Neutrophil (primary cell): ENCODE data around the gene EYA3.

Experiments
- H3K27ac ChIP-seq: fragments of 200-600 bp; sonication (generic); 2 replicates; pipeline ENCODE4 v1.5.1; 2016; ENCODE audit warnings: mild to moderate bottlenecking, moderate library complexity
- H3K27me3 ChIP-seq: fragments of 200-600 bp; sonication (generic); 2 replicates; pipeline ENCODE4 v1.6.0; 2016; ENCODE audit warnings: mild to moderate bottlenecking
- H3K36me3 ChIP-seq: fragments of 200-600 bp; sonication (generic); 2 replicates; pipeline ENCODE4 v1.5.1; 2017
- H3K4me1 ChIP-seq, 2 experiments: fragments of 200-600 bp in 1 of 2; sonication (generic) in 1 of 2; 1 replicate in 1 of 2; 2 replicates in 1 of 2; pipeline versions ENCODE4 v1.5.1 to v1.6.1; 2013 to 2016; ENCODE audit warnings: low read depth in 1 of 2, low read length in 1 of 2, mild to moderate bottlenecking in 1 of 2, moderate library complexity in 1 of 2; ENCODE audit not compliant: control insufficient read depth in 1 of 2, insufficient read depth in 1 of 2
- H3K4me3 ChIP-seq, 2 experiments: fragments of 200-600 bp in 1 of 2; sonication (generic) in 1 of 2; 1 replicate in 1 of 2; 2 replicates in 1 of 2; pipeline ENCODE4 v1.5.1; 2013 to 2016; ENCODE audit warnings: low read depth in 1 of 2, low read length in 1 of 2, mild to moderate bottlenecking in 1 of 2, moderate library complexity in 1 of 2
- H3K9me3 ChIP-seq: fragments of 200-600 bp; sonication (generic); 2 replicates; pipeline ENCODE4 v1.5.1; 2016
- TF ChIP-seq, protein P1 (sequence below): fragments of 200-600 bp; sonication (generic); IDR thresholded peaks from 2 replicates; pipeline ENCODE4 v1.5.1; 2016; ENCODE audit warnings: antibody characterized with exemption

Gene EYA3, protein sequence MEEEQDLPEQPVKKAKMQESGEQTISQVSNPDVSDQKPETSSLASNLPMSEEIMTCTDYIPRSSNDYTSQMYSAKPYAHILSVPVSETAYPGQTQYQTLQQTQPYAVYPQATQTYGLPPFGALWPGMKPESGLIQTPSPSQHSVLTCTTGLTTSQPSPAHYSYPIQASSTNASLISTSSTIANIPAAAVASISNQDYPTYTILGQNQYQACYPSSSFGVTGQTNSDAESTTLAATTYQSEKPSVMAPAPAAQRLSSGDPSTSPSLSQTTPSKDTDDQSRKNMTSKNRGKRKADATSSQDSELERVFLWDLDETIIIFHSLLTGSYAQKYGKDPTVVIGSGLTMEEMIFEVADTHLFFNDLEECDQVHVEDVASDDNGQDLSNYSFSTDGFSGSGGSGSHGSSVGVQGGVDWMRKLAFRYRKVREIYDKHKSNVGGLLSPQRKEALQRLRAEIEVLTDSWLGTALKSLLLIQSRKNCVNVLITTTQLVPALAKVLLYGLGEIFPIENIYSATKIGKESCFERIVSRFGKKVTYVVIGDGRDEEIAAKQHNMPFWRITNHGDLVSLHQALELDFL

DNA sequence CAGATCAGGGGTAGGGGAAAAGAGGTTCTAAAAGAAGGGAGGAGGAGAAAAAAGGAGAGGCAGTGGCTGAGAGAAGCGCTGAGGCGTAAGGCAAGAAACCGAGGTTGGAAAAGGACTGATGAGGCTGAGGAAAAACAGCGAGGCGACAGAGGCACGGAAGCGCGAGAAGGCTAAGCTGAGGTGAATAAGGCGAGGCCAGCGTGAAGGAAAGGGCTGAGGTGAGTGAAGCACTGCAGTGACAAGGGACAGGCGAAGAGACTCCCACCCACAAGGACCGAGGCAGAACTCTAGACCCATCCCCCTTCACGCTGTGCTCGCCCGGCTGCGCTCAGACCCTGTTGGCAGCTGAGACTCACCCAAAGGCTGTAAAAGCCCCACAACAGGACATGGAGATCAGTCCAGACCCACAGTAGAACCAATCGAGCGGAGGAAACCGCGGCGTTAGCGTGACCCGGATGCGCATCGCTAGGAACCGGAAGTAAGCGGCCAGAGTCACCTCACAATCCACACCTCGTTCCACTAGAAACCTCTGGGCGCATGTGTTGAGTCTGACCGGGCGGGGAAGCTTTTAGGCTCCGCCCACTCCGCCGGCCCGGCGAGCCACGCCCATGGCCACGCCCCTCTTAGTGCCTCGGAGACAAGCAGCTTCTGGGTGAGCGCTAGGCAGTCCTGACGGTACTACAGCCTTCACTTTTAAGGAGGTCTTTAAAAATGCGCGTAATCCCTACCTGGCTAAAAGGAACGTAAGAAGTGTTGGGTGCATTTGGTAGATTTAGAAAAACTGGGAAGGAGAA, at the start of gene EYA3:
EYA3 (minus strand) TSS at position 443 of the 794 bp plus-strand sequence. CDS start 30,584 bp downstream, outside the sequence.
- H3K36me3 ChIP-seq, result no peaks in the 10 kb centered on the region
- peak within 1 kb of the TSS; percentile 81 for H3K4me3 ChIP-seq
- peak within 1 kb of the TSS; percentile 90 for H3K27ac ChIP-seq
- H3K9me3 ChIP-seq, result no peaks in the 10 kb centered on the region
- H3K4me1 ChIP-seq, result peaks cover 30 to 34% of the 10 kb centered on the region in 2 experiments
- TF ChIP-seq, protein P1, sequence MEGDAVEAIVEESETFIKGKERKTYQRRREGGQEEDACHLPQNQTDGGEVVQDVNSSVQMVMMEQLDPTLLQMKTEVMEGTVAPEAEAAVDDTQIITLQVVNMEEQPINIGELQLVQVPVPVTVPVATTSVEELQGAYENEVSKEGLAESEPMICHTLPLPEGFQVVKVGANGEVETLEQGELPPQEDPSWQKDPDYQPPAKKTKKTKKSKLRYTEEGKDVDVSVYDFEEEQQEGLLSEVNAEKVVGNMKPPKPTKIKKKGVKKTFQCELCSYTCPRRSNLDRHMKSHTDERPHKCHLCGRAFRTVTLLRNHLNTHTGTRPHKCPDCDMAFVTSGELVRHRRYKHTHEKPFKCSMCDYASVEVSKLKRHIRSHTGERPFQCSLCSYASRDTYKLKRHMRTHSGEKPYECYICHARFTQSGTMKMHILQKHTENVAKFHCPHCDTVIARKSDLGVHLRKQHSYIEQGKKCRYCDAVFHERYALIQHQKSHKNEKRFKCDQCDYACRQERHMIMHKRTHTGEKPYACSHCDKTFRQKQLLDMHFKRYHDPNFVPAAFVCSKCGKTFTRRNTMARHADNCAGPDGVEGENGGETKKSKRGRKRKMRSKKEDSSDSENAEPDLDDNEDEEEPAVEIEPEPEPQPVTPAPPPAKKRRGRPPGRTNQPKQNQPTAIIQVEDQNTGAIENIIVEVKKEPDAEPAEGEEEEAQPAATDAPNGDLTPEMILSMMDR, result peak; percentile 64
- H3K27me3 ChIP-seq, result no peaks in the 10 kb centered on the region

DNA sequence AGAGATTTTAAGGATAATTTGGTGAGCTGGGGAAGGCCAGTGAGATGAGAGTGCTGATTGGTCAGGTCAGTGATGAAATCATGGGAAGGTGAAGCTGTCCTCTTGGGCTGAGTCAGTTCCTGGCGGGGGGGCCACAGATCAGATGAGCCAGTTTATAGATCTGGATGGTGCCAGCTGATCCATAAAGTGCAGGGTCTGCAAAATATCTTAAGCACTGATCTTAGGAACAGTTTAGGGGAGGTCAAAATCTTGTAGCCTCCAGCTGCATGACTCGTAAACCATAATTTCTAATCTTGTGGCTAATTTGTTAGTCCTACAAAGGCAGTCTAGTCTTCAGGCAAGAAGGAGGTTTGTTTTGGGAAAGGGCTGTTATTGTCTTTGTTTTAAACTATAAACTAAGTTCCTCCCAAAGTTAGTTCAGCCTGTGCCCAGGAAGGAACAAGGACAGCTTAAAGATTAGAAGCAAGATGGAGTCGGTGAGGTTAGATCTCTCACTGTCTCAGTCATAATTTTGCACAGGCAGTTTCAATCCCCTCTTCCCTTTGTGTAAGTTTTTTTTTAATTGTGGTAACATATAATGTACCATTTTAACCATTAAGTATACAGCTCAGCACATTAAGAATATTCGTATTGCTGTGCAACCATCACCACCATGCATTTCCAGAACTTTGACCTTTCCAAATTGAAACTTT, 48.7 kb upstream of the EYA3 start:
- TF ChIP-seq, protein P1, result no peak
- no peaks in the 10 kb centered on the region for H3K27me3 ChIP-seq
- H3K27ac ChIP-seq, result peak overlapping the region; percentile 96
- no peak overlapping the region for H3K4me3 ChIP-seq
- H3K9me3 ChIP-seq, result no peaks in the 10 kb centered on the region
- H3K36me3 ChIP-seq, result no peaks in the 10 kb centered on the region
- H3K4me1 ChIP-seq, result peaks cover 90 to 97% of the 10 kb centered on the region in 2 experiments

DNA sequence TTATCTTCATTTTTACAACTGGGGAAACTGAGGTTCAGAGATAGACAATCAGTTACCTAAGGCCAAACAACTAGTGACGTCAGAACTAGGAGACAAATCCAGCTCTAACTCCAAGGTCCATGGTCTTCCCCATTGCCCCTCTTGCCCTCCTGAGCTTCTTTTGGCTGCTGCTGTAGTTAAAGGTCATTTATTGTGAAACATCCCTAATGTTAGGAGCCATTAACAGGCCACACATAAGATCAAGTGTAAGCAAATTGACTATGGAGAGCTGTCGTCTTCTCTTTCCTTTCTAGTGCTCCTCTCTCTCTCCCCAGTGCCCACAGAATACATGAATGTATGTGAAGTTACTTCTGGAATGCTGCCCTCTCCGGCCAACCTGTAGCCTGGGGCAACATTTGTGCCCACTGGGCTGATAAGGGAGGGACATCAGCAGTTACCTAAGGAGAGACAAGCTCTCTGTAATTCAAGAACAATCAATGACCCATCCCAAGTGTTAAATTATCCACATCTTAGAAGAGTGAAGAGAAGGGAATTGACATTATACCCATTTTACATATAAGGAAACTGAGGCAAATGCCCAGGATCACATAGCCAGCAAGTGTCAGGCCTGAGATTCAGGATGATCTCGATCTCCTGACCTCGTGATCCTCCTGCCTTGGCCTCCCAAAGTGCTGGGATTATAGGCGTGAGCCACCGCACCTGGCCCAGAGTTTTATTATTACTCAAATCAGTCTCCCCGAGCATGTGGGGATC, 47.9 kb upstream of the EYA3 start:
- H3K27ac ChIP-seq, result peak overlapping the region; percentile 96
- peaks cover 95 to 96% of the 10 kb centered on the region in 2 experiments for H3K4me1 ChIP-seq
- TF ChIP-seq, protein P1, result no peak
- H3K9me3 ChIP-seq, result no peaks in the 10 kb centered on the region
- H3K27me3 ChIP-seq, result no peaks in the 10 kb centered on the region
- H3K4me3 ChIP-seq, result peak overlapping the region; percentile 33 to 39
- no peaks in the 10 kb centered on the region for H3K36me3 ChIP-seq

DNA sequence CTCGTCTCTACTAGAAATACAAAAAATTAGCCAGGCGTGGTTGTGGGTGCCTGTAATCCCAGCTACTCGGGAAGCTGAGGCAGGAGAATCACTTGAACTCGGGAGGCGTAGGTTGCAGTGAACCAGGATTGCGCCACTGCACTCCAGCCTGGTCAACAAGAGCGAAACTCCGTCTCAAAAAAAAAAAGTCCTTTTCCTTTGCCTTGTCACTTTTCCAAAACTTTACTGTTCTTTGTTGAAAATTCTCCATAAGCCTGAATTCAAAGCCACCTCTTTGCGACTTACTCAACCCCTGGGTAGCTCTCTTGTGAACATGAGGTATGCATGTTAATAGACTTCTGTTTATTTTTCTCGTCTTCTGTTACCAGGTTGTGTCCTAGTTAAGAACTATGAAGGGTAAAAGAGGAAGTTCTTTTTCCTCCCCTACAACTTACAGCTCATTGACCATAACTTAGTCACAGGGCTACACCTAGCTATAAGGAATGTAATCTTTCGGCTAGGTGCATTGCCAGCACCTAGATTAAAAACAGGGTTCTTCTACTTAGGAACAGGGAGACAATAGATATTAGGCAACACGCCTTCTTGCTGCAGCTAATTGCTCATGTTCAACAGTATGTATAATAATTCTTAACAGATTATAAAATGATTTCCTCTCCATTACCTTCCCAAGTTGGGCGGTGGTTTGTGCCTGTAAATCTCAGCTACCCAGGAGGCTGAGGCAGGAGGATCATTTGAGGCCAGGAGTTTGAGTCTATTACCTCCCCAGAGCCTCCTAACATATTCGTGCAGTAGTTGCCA, 47.2 kb upstream of the EYA3 start:
- Histone ChIP-seq H3K27me3 (no peaks in the 10 kb centered on the region), H3K27ac (peak overlapping the region; percentile 96), H3K4me1 (peaks cover 88 to 90% of the 10 kb centered on the region in 2 experiments), H3K4me3 (peak overlapping the region; percentile 33 to 39), H3K36me3 (no peaks in the 10 kb centered on the region), H3K9me3 (no peaks in the 10 kb centered on the region)
- TF ChIP-seq, protein P1, result no peak
